GM21447 (cell line): ENCODE measurements around the gene GRWD1.

ENCODE experiments used
- ATAC-seq: cut with Tn5 transposase; IDR thresholded peaks from one replicate; pipeline ENCODE4 v1.9.1; 2021; ENCODE audit not compliant: unreplicated experiment

Gene GRWD1

GRCh38 chr19:48493718-48494401 lies 48.1 kb downstream of the GRWD1 start:
- ATAC-seq: no peak

- ATAC-seq: no peak
Observed at GRCh38 chr19:48495396-48495795, 49.6 kb downstream of the GRWD1 start.

GRCh38 chr19:48496959-48497727 lies 51.4 kb downstream of the GRWD1 start:
- no peak for ATAC-seq

GRCh38 chr19:48497728-48498594 lies 52.2 kb downstream of the GRWD1 start:
- ATAC-seq: no peak

GRCh38 chr19:48498595-48499311 lies 53.0 kb downstream of the GRWD1 start:
- ATAC-seq: no peak

GRCh38 chr19:48499316-48500090 lies 53.7 kb downstream of the GRWD1 start:
- no peak for ATAC-seq

GRCh38 chr19:48500830-48501493 lies 55.2 kb downstream of the GRWD1 start:
- no peak for ATAC-seq

- ATAC-seq: peak; percentile 47
Observed at GRCh38 chr19:48501494-48502349, 55.9 kb downstream of the GRWD1 start.

GRCh38 chr19:48502350-48503018 lies 56.7 kb downstream of the GRWD1 start:
- ATAC-seq: no peak

GRCh38 chr19:48506138-48506733 lies 60.5 kb downstream of the GRWD1 start:
- no peak for ATAC-seq
